GM20000 (cell line): ENCODE results near the gene PCDHGB2.
A peak's percentile ranks its signal among the peaks of the same experiment; 100 is the strongest.
"Not testable (repeated sequence)": the region's sequence is repeated elsewhere in the genome, so short reads cannot be mapped to it uniquely, and the experiment has no call there.

ENCODE experiments used
- DNase-seq: peaks from one replicate; pipeline ENCODE4 v3.0.0; 2012; ENCODE audit warnings: low spot score
- CTCF ChIP-seq: IDR thresholded peaks from 2 replicates; pipeline ENCODE4 v1.5.1; 2012; ENCODE audit warnings: mild to moderate bottlenecking, control low read depth; ENCODE audit errors: extremely low read depth, missing control alignments

Gene PCDHGB2

GRCh38 chr5:141359790-141360426 is at the start of gene PCDHGB2:
TSS of gene PCDHGB2 (plus strand) at chr5:141359994. CDS start at chr5:141360136, 142 bp downstream.
- TF ChIP-seq CTCF = no peak
- peak; percentile 65 for DNase-seq

- no peak for TF ChIP-seq CTCF
- no peak for DNase-seq
Observed at GRCh38 chr5:141313711-141314110, 46.1 kb upstream of the PCDHGB2 start.

GRCh38 chr5:141316963-141317362 is 42.8 kb upstream of the PCDHGB2 start:
- not testable (repeated sequence) for DNase-seq

- no peak for DNase-seq
- TF ChIP-seq CTCF = no peak
Observed at GRCh38 chr5:141319202-141319601, 40.6 kb upstream of the PCDHGB2 start.

GRCh38 chr5:141319699-141320098 is 40.1 kb upstream of the PCDHGB2 start:
- no peak for DNase-seq
- TF ChIP-seq CTCF = no peak

- peak; percentile 91 for TF ChIP-seq CTCF
- DNase-seq = peak; percentile 93
Observed at GRCh38 chr5:141320225-141321169, 39.3 kb upstream of the PCDHGB2 start, which contains the start of gene TAF7. TSS of gene TAF7 (minus strand) at chr5:141320784. CDS start at chr5:141320044, 740 bp downstream.

GRCh38 chr5:141322261-141322660 is 37.5 kb upstream of the PCDHGB2 start:
- no peak for TF ChIP-seq CTCF
- no peak for DNase-seq
